Stimulated activated CD4-positive, alpha-beta T cell treated with anti-CD3 and anti-CD28 coated beads, TNF-alpha, amount 100 ng/mL, for 4 hours (primary cell): ENCODE results near the gene ECEL1.

Experiments
- DNase-seq, 3 experiments: peaks; one replicate each; pipeline ENCODE4 v3.0.0-alpha.2; 2020; ENCODE audit warnings: low read depth in 3 of 3

ECEL1 gene

GRCh38 chr2:232498452-232498851 is 10.8 kb upstream of the ECEL1 start:
- no peak for DNase-seq

- DNase-seq: no peak
Observed at GRCh38 chr2:232497348-232497747, 9.7 kb upstream of the ECEL1 start.

- DNase-seq: no peak
Observed at GRCh38 chr2:232496501-232497270, 9.1 kb upstream of the ECEL1 start.

GRCh38 chr2:232495292-232495691 is 7.7 kb upstream of the ECEL1 start:
- no peak for DNase-seq

GRCh38 chr2:232494542-232494941 is 6.9 kb upstream of the ECEL1 start:
- no peak for DNase-seq

- no peak for DNase-seq
Observed at GRCh38 chr2:232493701-232494474, 6.3 kb upstream of the ECEL1 start.

GRCh38 chr2:232492963-232493700 is 5.5 kb upstream of the ECEL1 start:
- DNase-seq: no peak

- DNase-seq: no peak
Observed at GRCh38 chr2:232492236-232492848, 4.7 kb upstream of the ECEL1 start.

GRCh38 chr2:232491139-232491780 is 3.6 kb upstream of the ECEL1 start:
- no peak for DNase-seq

- DNase-seq: no peak
Observed at GRCh38 chr2:232490221-232491138, 2.8 kb upstream of the ECEL1 start.

GRCh38 chr2:232489516-232490220 is 2.0 kb upstream of the ECEL1 start:
- DNase-seq: no peak

GRCh38 chr2:232488721-232489300 is 1.2 kb upstream of the ECEL1 start:
- no peak for DNase-seq

GRCh38 chr2:232488097-232488711 is 570 bp upstream of the ECEL1 start:
- no peak for DNase-seq

GRCh38 chr2:232486558-232487384 is 863 bp downstream of the ECEL1 start:
- DNase-seq: no peak

- DNase-seq: no peak
Observed at GRCh38 chr2:232485757-232486557, 1.7 kb downstream of the ECEL1 start.

- DNase-seq: no peak
Observed at GRCh38 chr2:232485348-232485756, 2.3 kb downstream of the ECEL1 start.
